ENCODE data around the gene BRMS1L. TPM values are rescaled to one million over a fixed set of nuclear protein-coding genes. Genes with fewer than 3 reads are reported as not detected.
"Not testable (repeated sequence)": the region's sequence is repeated elsewhere in the genome, so short reads cannot be mapped to it uniquely, and the experiment has no call there.

Gene BRMS1L
- total RNA-seq, 1 donor from 2014 or later = 10.3 TPM

DNA sequence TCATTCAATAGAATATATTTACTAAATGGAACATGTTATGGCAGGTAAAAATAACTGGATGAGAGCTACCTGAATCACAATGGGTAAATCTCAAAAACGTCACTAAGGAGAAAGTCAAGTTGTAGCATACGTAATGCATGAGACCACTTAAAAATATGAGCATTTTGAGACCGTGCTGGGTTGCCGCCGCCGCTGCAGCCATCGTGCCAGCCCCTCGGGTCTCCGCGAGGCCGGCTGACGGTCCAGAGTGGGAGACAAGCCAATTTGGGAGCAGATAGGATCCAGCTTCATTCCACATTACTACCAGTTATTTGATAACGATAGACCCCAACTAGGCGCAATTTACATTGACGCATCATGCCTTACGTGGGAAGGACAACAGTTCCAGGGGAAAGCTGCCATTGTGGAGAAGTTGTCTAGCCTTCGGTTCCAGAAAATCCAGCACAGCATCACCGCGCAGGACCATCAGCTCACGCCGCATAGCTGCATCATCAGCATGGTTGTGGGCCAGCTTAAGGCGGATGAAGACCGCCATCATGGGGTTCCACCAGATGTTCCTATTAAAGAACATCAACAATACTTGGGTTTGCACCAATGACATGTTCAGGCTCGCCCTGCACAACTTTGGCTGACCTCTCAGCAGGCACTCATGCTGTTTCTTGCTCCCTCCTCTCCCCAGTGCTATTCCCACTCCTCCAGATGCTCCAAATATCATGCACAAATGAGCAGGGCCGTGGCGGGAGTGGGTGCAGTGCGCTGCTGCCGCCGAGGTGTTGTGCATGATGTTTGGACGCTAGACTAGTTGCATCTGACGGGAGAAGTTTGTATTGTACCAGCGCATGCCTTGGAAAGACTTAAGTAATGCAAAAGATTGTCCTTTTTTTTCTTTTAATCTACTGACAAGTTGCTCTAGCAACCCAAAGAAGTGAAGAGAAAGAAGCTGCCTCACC lies 6.3 kb upstream of the BRMS1L start:
- ATAC-seq (ENCODE audit: poor library complexity) (no peak), DNase-seq (no peak)
- intact Hi-C loops (cut with DNase I) = no loop called here

DNA sequence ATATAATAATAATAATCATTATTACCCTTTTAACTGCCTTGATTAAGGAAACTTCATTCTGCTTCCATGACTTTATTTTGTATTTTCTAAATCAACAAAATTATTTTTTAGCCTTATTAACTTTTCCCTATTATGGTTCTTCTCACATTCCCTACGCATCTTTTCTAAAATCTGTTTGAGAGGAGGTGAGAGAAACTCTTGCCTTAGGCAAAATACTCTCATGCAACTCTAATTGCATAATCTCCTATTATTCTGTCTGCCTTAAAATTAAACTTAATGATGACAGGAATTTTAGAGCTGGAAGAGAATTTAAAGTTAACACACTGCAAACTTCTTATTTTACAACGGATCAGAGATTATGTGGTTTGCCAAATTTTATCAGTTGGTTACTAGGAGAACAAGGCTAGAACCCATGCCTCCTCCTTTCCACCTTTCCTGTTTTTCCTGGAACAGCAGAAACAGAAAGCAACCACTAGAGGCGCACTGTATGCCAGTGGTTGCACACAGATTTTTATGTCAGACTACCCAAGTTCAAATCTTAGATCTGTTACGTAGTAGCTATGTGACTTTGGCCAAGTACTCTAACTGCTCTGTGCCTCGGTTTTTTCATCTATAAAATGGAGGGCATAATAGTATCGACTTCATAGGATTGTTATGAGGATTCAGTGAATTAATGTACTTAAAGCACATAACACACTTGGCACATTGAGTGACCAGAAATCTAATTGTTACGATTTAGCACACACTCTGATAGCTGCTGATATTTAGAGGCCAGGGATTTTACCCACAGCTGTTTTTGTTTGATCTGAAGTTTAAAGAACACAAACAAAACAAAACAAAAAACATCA lies 4.3 kb upstream of the BRMS1L start:
- ATAC-seq (ENCODE audit: poor library complexity) = no peak
- intact Hi-C loops (cut with DNase I) = no loop called here

DNA sequence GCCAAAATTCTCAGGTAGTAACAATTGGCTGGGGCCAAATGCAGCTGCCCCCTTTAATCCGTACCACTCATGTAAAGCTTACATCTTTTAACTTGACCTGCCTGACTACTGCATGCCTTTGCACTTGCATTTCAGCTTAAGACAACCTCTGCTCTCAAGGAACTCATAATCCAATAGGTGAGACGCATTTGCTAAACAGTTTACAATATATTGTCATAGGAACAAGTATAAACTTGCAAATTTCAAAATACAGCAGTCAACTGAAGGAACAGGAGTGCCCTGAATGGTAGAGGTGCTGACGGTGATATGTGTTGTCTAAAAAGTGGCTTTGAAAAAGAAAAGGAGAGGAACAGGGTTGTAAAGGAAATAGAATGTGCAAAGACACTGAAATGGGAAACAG lies 3.6 kb upstream of the BRMS1L start:
- no peak for ATAC-seq (ENCODE audit: poor library complexity)

More for the DNA sequence above, 4.3 kb upstream of the BRMS1L start:
- no peak for DNase-seq

DNA sequence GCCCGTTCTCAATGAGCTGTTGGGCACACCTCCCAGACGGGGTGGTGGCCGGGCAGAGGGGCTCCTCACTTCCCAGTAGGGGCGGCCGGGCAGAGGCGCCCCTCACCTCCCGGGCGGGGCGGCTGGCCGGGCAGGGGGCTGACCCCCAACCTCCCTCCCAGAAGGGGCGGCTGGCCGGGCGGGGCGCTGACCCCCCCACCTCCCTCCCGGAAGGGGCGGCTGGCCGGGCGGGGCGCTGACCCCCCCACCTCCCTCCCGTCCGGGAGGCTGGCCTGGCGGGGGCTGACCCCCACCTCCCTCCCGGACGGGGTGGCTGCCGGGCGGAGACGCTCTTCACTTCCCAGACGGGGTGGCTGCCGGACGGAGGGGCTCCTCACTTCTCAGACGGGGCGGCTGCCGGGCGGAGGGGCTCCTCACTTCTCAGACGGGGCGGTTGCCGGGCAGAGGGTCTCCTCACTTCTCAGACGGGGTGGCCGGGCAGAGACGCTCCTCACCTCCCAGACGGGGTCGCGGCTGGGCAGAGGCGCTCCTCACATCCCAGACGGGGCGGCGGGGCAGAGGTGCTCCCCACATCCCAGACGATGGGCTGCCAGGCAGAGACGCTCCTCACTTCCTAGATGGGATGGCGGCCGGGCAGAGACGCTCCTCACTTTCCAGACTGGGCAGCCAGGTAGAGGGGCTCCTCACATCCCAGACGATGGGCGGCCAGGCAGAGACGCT lies 1.5 kb upstream of the BRMS1L start:
- DNase-seq; ATAC-seq (ENCODE audit: poor library complexity); intact Hi-C loops (cut with DNase I): not testable (repeated sequence)

More for the DNA sequence above, 3.6 kb upstream of the BRMS1L start:
- intact Hi-C loops (cut with DNase I) = no loop called here
- no peak for DNase-seq

DNA sequence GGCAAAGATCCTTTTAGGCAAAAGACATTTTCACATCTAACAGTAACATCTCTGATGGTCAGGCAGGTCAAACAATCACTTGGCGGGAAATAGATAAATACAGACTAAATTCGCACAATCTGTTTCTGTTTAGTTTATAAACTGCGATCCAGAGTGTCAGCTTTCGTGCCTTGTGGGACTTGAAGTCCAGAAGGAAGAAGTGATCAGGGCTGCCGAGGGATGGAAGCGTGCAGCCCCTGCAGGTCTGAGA lies 245 bp upstream of the BRMS1L start:
- ATAC-seq (ENCODE audit: poor library complexity) = no peak
- intact Hi-C loops (cut with DNase I) = no loop called here

DNA sequence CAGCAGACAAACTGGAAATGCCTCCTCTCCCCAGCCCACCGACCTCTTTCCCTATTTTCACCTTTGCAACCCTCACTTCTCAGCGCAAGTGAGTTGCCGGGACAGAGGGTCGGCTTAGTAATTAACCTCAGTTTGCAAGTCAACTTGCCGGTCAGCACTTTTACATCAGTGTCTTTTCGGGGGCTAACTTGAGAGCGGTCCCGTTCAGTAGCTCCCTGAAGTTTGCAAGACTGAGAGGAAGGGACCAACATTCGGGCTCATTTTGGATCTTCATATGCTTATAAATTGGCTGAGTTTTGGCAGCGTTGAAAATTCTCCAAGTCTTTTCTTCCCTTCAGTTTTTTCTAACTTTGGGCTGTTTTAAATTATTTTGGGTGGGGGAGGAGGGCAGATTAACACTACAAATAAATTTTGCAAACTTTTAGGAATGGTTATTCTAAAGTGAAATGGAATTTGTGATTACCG lies 846 bp downstream of the BRMS1L start:
- intact Hi-C loops (cut with DNase I) = no loop called here
- no peak for ATAC-seq (ENCODE audit: poor library complexity)
- DNase-seq = no peak

More for the DNA sequence above, 245 bp upstream of the BRMS1L start:
- no peak for DNase-seq

DNA sequence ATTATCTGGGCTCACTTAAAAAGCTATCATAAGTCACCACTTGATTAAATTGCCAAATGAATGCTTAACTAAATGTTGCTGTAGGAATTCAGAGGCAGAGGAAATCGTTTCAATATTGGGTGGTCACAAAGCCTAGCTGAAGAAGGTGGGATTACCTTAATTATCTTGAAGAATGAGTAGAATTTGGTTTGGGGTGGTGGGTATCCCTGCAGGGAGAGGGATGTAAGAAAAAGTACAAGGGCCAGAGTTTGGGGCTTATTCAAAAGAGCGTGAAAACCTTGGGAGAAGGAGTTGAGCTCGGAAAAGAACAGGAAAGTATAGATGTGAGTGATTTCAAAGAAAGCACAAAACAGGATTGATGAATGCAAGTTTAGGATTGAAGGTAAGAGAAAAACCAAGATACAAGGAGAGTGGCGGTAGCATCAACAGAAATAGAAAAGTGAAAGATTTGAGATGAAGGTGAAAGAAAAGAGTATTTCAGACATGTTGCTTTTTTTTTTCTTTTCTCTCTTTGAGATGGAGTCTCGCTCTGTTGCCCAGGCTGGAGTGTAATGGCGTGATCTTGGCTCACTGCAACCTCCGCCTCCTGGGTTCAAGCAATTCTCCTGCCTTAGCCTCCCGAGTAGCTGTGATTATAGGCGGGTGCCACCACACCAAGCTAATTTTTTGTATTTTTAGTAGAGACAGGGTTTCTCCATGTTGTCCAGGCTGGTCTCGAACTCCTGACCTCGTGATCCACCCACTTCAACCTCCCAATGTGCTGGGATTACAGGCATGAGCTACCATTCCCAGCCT lies 1.7 kb downstream of the BRMS1L start:
- DNase-seq = no peak
- ATAC-seq (ENCODE audit: poor library complexity) = no peak
- intact Hi-C loops (cut with DNase I) = no loop called here

DNA sequence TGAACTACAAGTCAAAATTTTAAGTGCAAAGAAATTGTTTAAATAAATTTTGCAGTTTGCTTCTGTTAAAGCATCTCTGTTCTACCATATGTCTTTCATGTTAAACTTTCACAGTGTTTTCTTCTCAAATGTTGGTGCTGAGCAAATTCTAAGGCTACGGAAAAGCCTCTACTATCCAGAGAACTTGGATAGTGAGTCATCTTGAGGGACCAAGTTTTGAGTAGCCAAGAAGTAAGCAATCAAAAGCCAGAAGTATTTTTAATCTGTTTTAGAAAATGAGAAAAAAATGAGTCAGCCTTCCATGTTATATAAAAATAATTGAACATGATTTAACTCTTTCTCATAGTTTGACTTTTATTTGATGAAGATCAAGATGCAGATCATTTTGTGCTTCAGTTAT lies 3.3 kb downstream of the BRMS1L start:
- intact Hi-C loops (cut with DNase I) = no loop called here
- ATAC-seq (ENCODE audit: poor library complexity) (no peak), DNase-seq (no peak)

DNA sequence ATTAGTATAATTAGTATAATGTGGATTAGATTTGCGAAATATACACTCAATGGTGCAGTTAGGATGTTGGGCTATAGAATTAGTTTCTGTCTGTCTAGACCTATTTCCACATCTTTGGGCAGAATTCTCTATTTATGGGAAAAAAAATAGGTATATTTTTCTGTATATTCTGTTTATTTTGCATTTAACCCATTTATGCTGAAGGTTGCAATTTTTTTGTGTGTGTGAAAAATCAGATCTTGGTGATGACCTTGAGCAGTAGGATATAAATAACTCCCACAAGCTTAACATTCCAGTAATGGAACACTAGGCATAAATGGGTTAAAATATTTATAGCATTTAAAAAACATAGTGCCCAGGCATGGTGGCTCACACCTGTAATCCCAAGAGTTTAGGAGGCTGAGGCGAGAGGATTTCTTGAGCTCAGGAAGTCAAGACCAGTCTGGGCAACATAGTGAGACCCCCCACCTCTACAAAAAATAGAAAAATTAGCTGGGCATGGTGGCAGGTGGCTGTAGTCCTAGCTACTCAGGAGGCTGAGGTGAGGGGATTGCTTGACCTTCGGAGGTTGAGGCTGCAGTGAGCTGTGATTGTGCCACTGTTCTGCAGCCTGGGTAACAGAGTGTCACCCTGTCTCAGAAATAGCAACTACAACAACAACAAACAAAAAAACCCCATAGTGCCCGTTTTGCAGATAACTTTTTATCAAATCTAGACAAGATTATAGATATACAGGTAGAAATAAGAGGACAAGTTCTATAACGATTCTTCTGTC lies 9.3 kb downstream of the BRMS1L start:
- no peak for DNase-seq
- intact Hi-C loops (cut with DNase I) = no loop called here
- peak; percentile 81 for ATAC-seq (ENCODE audit: poor library complexity)

DNA sequence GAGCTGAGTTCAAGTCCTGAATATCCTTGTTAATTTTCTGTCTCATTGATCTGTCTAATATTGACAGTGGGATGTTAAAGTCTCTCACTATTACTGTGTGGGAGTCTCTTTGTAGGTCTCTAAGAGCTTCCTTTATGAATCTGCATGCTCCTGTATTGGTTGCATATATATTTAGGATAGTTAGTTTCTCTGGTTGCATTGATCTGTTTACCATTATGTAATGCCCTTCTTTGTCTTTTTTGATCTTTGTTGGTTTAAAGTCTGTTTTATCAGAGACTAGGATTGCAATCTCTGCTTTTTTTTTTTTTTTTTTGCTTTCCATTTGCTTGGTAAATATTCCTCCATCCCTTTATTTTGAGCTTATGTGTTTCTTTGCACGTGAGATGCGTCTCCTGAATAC lies 15.6 kb downstream of the BRMS1L start:
- DNase-seq; ATAC-seq (ENCODE audit: poor library complexity); intact Hi-C loops (cut with DNase I): not testable (repeated sequence)

DNA sequence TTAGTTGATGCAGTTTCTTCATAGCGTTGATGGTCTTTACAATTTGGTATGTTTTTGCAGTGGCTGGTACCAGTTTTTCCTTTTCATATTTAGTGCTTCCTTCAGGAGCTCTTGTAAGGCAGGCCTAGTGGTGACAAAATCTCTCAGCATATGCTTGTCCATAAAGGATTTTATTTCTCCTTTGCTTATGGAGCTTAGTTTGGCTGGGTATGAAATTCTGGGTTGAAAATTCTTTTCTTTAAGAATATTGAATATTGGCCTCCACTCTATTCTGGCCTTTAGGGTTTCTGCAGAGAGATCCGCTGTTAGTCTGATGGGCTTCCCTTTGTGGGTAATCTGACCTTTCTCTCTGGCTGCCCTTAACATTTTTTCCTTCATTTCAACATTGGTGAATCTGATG lies 16.1 kb downstream of the BRMS1L start:
- intact Hi-C loops (cut with DNase I); DNase-seq; ATAC-seq (ENCODE audit: poor library complexity): not testable (repeated sequence)

DNA sequence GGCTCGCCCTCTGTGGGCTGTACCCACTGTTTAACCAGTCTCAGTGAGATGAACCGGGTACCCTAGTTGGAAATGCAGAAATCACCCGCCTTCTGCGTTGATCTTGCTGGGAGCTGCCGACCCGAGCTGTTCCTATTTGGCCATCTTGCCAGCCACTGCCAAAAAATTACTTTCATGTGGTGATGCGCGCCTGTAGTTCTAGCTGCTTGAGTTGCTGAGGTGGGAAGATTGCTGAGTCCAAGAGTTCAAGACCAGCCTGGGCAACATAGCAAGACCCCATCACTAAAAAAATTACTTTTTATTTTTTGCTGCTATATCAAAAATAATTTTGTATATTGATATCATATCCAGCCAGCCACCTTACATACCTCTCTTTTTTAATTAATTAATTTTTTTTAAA lies 18.4 kb downstream of the BRMS1L start:
- intact Hi-C loops (cut with DNase I) = no loop called here
- ATAC-seq (ENCODE audit: poor library complexity) (no peak), DNase-seq (no peak)

DNA sequence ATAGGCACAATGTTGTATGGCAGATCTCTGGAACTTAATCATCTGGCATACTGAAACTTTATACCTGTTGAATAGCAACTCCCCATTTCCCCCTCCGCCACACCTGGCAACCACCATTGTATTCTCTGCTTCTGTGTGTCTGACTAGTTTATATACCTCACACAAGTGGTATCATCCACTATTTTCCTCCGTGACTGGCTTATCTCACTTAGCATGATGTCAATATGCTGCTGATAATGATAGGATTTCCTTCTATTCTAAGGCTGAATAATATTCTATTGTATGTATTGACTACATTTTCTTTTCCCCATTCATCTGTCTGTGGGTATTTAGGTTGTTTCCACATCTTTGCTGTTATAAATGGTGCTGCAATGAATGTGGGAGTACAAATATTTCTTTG lies 21.5 kb downstream of the BRMS1L start:
- DNase-seq (no peak), ATAC-seq (ENCODE audit: poor library complexity) (no peak)
- intact Hi-C loops (cut with DNase I) = no loop called here

DNA sequence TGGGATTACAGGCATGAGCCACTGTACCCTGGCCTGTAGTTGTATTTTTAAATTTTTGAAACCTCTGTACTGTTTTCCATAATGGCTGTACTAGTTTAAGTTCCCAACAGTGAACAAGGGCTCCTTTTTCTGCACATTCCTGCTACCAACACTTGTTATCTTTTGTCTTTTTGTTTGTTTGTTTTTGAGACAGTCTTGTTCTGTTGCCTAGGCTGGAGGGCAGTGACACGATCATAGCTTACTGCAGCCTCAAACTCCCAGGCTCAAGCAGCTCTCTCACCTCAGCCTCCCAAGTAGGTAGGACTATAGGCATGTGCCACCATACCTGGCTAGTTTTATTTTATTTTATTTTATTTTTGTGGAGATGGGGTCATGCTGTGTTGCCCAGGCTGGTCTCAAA lies 23.0 kb downstream of the BRMS1L start:
- ATAC-seq (ENCODE audit: poor library complexity) (no peak), DNase-seq (no peak)
- intact Hi-C loops (cut with DNase I) = no loop called here

DNA sequence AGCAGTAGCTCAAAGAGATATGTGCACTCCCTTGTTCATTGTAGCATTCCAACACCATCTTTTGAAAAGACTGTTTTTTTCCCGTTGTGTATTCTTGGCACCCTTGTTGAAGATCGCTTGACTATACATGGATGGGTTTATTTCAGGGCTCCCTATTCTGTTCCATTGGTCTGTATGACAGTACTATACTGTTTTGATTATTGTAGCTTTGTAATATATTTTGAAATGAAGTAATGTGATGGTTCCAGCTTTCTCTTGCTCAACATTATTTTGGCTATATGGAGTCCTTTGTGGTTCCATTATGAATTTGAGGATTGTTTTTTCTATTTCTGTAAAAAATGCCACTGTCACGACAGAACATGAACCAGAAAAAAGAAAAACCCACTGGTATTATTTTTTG lies 25.7 kb downstream of the BRMS1L start:
- ATAC-seq (ENCODE audit: poor library complexity) = no peak
- DNase-seq = no peak
- intact Hi-C loops (cut with DNase I) = no loop called here

DNA sequence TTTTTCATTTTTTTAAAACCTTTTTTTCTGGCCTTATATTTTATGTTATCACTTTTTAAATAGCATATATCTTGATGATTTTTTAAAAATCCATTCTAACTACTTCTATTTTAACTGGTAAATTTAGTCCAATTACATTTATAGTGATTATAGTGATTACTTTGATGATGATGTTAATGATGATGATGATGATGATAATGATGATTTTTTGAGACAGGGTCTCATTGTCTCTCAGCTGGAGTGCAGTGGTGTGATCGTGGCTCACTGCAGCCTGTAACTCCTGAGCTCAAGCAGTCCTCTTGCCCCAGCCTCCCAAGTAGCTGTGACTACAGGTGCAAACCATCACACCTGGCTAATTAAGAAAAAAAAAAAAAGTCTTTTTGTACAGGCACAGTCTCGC lies 27.1 kb downstream of the BRMS1L start:
- DNase-seq (no peak), ATAC-seq (ENCODE audit: poor library complexity) (no peak)
- intact Hi-C loops (cut with DNase I) = no loop called here

DNA sequence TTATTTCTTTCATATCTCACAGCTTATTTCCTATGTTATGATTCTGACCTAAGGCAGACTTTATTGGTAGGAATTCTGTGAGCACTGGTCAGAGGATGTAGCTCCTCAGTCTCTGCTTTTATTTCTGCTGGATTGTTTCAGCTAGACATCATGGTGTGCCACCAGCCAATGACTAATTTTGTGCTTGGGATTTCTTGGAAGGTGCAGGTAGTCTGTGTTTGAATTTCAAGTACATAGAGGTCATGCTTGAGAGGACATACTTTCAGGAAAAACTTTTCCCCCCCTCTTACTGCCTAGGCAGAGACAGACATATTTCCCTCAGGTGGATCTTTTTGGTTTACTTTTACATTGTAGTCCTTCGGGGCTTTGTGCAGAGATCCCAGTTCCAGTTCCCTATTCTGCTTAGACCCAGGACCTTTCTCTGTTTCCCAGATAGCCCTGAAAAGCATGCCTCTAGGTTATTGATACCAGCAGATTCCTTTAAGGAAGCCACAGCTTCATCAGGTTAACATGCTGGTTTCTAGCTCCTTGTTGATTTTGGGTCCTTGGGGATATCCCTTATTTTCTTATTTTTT lies 28.6 kb downstream of the BRMS1L start:
- ATAC-seq (ENCODE audit: poor library complexity) (no peak), DNase-seq (no peak)
- intact Hi-C loops (cut with DNase I) = no loop called here
